ENCODE data around the gene P3H4.
A peak's percentile ranks its signal among the peaks of the same experiment; 100 is the strongest.
"Not testable (repeated sequence)": the region's sequence is repeated elsewhere in the genome, so short reads cannot be mapped to it uniquely, and the experiment has no call there.

The P3H4 gene, protein sequence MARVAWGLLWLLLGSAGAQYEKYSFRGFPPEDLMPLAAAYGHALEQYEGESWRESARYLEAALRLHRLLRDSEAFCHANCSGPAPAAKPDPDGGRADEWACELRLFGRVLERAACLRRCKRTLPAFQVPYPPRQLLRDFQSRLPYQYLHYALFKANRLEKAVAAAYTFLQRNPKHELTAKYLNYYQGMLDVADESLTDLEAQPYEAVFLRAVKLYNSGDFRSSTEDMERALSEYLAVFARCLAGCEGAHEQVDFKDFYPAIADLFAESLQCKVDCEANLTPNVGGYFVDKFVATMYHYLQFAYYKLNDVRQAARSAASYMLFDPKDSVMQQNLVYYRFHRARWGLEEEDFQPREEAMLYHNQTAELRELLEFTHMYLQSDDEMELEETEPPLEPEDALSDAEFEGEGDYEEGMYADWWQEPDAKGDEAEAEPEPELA

DNA sequence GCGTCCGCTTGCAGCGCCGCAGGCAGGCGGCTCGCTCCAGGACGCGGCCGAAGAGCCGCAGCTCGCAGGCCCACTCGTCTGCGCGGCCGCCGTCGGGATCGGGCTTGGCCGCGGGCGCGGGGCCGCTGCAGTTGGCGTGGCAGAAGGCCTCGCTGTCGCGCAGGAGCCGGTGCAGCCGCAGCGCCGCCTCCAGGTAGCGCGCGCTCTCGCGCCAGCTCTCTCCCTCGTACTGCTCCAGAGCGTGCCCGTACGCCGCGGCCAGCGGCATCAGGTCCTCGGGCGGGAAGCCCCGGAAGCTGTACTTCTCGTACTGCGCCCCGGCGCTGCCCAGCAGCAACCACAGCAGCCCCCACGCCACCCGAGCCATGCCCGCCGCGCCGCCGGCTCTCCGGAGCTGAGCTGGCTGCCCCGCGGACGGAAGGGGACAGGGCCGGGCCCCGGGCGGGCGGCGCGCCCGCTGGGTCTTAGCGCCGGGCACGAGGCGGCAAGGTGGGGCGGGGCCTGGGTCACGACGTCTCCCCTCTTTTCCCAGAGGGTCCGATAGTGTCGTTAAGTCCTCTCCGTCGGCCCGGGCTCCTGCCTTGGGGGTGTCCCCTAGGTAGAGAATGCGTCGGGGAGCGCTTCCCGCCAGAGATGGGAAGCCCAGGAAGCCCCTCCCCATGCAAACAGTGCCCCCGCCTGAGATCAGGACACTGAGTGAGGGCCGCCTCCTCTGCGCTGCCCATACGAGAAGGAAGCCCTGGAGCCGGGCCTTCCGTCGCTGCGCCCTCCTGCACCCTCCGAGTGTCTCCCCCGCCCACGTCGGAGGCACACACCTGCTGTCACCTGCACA is at the start of gene P3H4:
TSS of gene P3H4 (minus strand) at position 401 of the 832 bp plus-strand sequence. CDS start at position 367, 34 bp downstream.
- no peak for DNase-seq (ENCODE audit: low read depth)

DNA sequence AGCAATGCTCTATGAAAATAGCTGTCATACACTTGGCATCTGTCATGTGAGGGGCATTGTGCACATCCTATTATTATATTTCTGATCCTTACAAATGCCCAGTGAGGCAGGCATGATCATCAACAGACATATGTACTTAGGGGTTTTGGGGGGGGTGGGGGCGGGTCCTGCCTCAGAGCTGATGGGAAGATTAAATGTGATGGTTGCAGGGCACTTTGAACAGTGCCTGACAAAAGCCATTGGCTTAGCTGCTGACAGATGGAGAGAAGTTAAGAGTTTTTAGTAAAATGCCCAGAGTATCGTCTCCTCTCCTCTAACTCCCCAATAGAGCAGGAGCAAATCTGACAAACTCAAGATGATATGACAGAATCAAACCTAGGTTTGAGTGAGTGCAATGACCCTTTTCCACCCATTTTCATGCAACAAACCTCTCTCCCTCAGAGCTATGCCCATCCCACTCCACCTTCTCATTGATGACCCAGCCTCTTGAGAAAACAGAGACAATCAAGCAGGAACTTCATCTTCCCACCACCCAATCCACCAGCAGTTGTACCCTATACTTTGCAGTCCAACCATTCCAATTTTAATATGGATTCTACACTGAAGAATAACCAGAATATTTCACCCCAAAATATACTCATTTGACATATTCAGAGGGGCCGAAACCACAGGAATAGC is 48.6 kb upstream of the P3H4 start:
- no peak for DNase-seq (ENCODE audit: low read depth)

DNA sequence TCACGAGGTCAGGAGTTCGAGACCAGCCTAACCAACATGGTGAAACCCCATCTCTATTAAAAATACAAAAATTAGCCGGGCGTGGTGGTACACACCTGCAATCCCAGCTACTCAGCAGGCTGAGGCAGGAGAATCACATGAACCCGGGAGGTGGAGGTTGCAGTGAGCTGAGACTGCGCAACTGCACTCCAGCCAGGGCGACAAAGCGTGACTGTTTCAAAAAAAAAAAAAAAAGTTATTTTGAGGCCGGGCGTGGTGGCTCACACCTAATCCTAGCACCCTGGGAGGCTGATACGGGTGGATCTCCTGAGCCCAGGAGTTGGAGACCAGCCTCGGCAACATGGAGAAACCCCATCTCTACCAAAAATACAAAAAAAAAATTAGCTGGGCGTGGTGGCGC is 39.6 kb upstream of the P3H4 start:
- not testable (repeated sequence) for DNase-seq (ENCODE audit: low read depth)

DNA sequence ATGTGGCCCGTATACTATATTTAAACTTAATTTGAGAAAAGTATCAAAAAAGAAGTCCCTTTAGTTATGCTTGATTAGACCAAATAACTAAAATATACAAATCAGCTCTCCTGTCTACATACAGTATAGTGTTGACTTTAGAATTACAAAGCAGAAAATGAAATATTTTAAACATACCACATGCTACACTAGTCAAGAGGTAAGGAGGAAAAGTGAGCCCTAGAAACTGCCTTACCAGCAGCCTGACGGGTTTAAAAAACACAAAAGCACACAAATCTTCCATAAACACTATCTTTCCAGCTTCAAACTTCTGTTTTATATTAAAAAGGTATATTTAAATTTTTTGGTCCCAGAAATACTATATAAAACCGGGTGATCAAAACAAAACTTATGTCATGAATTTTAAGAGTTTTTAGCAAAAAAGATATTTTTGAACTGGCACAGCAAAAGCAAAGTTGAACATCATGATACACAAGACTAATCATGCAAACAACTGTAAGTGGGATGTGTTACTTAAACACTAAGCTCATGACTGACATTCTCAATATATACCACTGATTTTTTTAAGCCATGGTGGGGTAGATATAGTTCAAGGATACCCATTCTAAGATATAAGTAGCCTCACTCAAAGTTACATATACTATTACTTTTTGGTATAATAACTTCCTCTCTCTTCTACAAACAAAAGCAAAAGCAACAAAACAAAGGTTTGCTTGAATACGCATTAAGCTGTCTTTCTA is 37.7 kb upstream of the P3H4 start:
- no peak for DNase-seq (ENCODE audit: low read depth)

DNA sequence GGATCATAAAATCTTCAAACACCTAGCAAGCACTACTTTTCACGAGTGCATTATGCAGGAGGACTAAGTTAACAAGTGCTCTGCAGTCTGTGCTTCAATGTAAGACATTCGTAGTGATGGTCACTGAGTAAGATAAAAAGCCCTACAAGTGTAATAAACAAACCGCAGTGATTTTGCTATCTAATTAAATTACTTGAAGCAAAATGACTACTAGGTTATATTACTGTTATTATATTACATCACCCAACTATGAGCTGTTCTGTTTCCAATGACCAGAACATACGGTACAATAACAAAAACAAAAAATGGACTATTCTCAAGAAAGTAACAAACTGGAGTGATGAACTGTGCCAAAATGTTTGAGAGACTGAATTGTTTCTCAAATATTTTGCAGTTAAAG is 37.0 kb upstream of the P3H4 start:
- DNase-seq (ENCODE audit: low read depth), result peak; percentile 9

DNA sequence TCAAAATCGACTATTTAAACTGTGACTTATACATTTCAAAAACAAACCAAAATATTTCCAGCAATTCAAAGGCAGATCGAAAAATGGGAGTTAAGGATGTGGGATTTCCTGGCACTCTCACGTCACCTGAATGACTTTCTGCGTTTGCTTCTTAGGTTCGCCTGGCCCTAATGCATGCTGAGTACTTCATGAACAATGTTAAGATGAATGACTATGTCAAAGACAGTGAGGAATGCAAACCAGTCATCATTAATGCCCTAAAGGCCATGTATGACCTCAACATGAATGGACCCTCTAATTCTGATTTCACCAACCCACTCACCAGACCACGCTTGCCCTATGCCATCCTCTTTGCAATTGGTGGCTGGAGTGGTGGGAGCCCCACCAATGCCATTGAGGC is 33.2 kb upstream of the P3H4 start:
- no peak for DNase-seq (ENCODE audit: low read depth)

GRCh38 chr17:41840781-41841180 is 29.0 kb upstream of the P3H4 start:
- DNase-seq (ENCODE audit: low read depth), result not testable (repeated sequence)

DNA sequence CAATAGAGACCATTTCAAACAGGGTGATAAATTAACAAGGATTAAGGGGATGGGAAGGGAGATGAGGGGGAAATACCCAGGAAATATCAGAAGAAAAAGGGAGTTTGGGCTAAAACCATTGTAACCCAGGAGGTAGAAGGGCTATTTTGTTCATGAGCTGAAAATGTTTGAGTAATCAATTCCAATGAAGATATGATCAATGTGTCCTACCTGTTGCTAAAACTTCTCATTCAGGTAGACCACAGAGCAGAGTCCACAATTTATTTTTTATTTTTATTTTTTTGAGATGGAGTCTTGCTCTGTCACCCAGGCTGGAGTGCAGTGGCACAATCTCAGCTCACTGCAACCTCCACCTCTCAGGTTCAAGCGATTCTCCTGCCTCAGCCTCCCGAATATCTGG is 27.7 kb upstream of the P3H4 start:
- not testable (repeated sequence) for DNase-seq (ENCODE audit: low read depth)

- no peak for DNase-seq (ENCODE audit: low read depth)
Measured at GRCh38 chr17:41837761-41838538, 26.2 kb upstream of the P3H4 start, which contains the start of gene KLHL10. Gene KLHL10 (plus strand): TSS chr17:41837825. CDS start chr17:41837933, 108 bp downstream.

GRCh38 chr17:41836550-41837196 is 24.9 kb upstream of the P3H4 start:
- no peak for DNase-seq (ENCODE audit: low read depth)

- no peak for DNase-seq (ENCODE audit: low read depth)
Measured at GRCh38 chr17:41835800-41836549, 24.2 kb upstream of the P3H4 start, which contains the start of gene NT5C3B. Gene NT5C3B (minus strand): TSS chr17:41836232. CDS start chr17:41836193, 39 bp downstream.

DNA sequence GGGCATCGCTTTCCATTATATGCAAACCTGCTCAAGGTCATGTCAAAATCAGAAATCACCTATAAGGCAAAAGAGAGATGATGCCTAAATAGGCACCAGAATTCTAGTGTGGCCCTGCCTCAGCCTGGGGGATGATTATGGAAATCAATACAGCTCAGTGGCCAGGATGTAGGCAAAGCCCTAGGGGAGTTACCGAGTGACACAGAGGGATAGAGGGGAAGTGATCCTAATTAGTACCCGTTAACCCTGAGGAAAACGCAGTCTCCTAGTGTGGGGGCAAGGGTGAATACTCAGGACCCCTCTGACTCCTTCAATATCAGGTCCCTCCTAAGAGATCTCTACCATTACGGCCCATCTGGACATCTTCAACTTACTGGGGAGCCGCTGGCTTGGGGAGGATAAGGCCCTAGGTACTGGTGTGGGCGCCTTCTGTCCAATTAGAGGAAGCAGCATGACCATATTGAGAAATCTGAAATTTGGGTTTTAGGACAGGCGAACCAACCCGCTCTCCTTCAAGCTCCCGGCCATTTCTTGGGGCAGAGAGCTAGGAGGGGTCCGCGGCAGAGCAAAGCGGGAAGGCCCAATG is 23.6 kb upstream of the P3H4 start:
- no peak for DNase-seq (ENCODE audit: low read depth)

DNA sequence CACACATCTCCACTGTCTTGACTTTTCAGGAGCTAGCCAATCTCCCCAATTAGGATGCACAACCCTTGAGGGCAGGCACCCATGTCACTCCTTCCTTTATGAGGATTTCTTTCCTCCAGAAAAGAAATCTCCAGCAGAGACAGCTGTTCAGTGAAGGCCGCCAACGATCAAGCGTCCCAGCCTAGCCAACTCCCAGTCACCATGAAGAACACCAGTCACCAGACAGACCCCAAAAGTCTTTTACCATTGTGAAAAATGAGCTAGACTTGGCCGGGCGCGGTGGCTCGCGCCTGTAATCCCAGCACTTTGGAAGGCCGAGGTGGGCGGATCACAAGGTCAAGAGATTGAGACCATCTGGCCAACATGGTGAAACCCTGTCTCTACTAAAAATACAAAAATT is 18.2 kb upstream of the P3H4 start:
- not testable (repeated sequence) for DNase-seq (ENCODE audit: low read depth)

GRCh38 chr17:41825175-41825845 is 13.6 kb upstream of the P3H4 start:
- no peak for DNase-seq (ENCODE audit: low read depth)

GRCh38 chr17:41824086-41824485 is 12.3 kb upstream of the P3H4 start:
- peak; percentile 29 for DNase-seq (ENCODE audit: low read depth)

DNA sequence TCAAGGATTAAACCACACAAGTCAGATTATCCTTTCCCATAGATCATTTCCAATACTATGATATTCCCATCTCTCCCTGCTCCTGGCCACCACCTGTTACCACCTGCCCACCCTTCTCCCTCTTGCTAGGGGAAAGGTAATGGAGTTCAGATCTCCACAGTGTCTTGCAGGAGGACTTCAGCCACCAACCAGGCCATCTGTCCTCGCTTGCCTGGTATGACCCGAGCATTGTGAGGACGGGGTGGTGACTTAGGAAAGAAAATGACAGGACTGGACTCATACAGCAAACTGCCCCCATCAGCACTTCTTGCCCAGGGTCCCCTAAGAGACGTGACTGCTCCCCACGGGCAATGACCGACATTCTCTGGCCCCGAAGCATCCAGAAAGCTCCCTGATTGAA is 11.8 kb upstream of the P3H4 start:
- DNase-seq (ENCODE audit: low read depth), result no peak

DNA sequence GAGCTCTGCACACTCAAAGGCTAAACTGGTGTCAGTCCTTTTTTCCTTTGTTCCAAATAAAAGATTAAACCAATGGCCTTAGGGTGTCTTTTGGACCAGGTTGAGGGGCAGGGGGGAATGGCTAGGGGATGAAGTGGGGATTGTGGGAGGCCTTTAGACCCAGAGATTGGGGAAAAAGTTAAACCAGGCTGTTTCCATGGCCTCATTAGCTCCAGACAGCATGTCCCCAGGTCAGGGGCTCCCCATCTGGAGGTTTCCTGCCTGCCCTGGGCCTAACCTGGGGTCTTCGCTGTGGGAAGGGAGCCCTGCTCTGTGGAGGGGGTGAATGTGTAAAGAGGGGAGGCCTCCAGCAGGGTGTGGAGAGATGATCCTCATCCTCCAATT is 11.4 kb upstream of the P3H4 start:
- no peak for DNase-seq (ENCODE audit: low read depth)

Data from fibroblast of the conjunctiva (primary cell).